Measurements from ENCODE around the gene SAC3D1.

- TF ChIP-seq CTCF (IDR thresholded peaks at IDR 0.05; ENCODE audit: control extremely low read depth in 1 of 3, insufficient read depth in 1 of 3, low read depth in 1 of 3, low read length in 3 of 3) (no peak), SP1 (IDR thresholded peaks at IDR 0.05; ENCODE audit: low read depth, low read length) (no peak), POLR2A (IDR thresholded peaks at IDR 0.05; ENCODE audit: control extremely low read depth in 1 of 2, low read depth in 2 of 2, low read length in 2 of 2) (no peak), EZH2 (IDR thresholded peaks at IDR 0.05; ENCODE audit: low read depth, low read length, severe bottlenecking) (no peak), POLR2AphosphoS5 (IDR thresholded peaks at IDR 0.05; ENCODE audit: low read depth, low read length) (no peak), EGR1 (IDR thresholded peaks at IDR 0.05; ENCODE audit: borderline replicate concordance, low read depth, low read length) (no peak), ATF3 (IDR thresholded peaks at IDR 0.05; ENCODE audit: insufficient read depth, low read depth, low read length) (no peak)
These were observed 33.0 kb upstream of the SAC3D1 start for GRCh38 chr11:65008016-65008415.
